Stimulated activated naive CD4-positive, alpha-beta T cell (primary cell): ENCODE results near the gene SYT17.

Experiments used
- DNase-seq, 6 experiments: peaks; one replicate each; lab custom pipeline; 2025; lab: John Stamatoyannopoulos, UW

The SYT17 gene

GRCh38 chr16:19215705-19216104 lies 47.7 kb downstream of the SYT17 start:
- DNase-seq = no peak

GRCh38 chr16:19218581-19218980 lies 50.5 kb downstream of the SYT17 start:
- DNase-seq = no peak

GRCh38 chr16:19219836-19220235 lies 51.8 kb downstream of the SYT17 start:
- no peak for DNase-seq

- DNase-seq = no peak
Observed at GRCh38 chr16:19223235-19224170, 55.5 kb downstream of the SYT17 start.

- no peak for DNase-seq
Observed at GRCh38 chr16:19225651-19226050, 57.6 kb downstream of the SYT17 start.

- DNase-seq = no peak
Observed at GRCh38 chr16:19227643-19228042, 59.6 kb downstream of the SYT17 start.

GRCh38 chr16:19228052-19228451 lies 60.0 kb downstream of the SYT17 start:
- DNase-seq = no peak

GRCh38 chr16:19228575-19228974 lies 60.5 kb downstream of the SYT17 start:
- DNase-seq = no peak

- no peak for DNase-seq
Observed at GRCh38 chr16:19230575-19230974, 62.5 kb downstream of the SYT17 start.

GRCh38 chr16:19231881-19232280 lies 63.8 kb downstream of the SYT17 start:
- DNase-seq = no peak

- no peak for DNase-seq
Observed at GRCh38 chr16:19232988-19233387, 64.9 kb downstream of the SYT17 start.

GRCh38 chr16:19235478-19235877 lies 67.4 kb downstream of the SYT17 start:
- DNase-seq = no peak

GRCh38 chr16:19235886-19236285 lies 67.8 kb downstream of the SYT17 start:
- DNase-seq = no peak

GRCh38 chr16:19236561-19237209 lies 68.6 kb downstream of the SYT17 start:
- DNase-seq = no peak

- no peak for DNase-seq
Observed at GRCh38 chr16:19238406-19238805, 70.4 kb downstream of the SYT17 start.

GRCh38 chr16:19239511-19240155 lies 71.6 kb downstream of the SYT17 start:
- DNase-seq = no peak

GRCh38 chr16:19240494-19240893 lies 72.5 kb downstream of the SYT17 start:
- no peak for DNase-seq

- no peak for DNase-seq
Observed at GRCh38 chr16:19241512-19241911, 73.5 kb downstream of the SYT17 start.

GRCh38 chr16:19242186-19242585 lies 74.1 kb downstream of the SYT17 start:
- DNase-seq = no peak

- no peak for DNase-seq
Observed at GRCh38 chr16:19242987-19243575, 75.0 kb downstream of the SYT17 start.

- DNase-seq = no peak
Observed at GRCh38 chr16:19245326-19245925, 77.4 kb downstream of the SYT17 start.

GRCh38 chr16:19252904-19253303 lies 84.9 kb downstream of the SYT17 start:
- no peak for DNase-seq
